SJCRH30 (cell line): ENCODE data around the gene GAS6. TPM values are rescaled to one million over a fixed set of nuclear protein-coding genes. Genes with fewer than 3 reads are reported as not detected.
"Not testable (repeated sequence)": the region's sequence is repeated elsewhere in the genome, so short reads cannot be mapped to it uniquely, and the experiment has no call there.

Source experiments
- DNase-seq, 2 experiments: peaks; one replicate each; pipeline ENCODE4 v3.0.0-alpha.2; 2015 to 2020
- H3K27ac ChIP-seq: fragments of 250-450 bp; sonication (Bioruptor Pico); 2 replicates; pipeline ENCODE4 v1.5.1; 2020; ENCODE audit warnings: mild to moderate bottlenecking, moderate library complexity
- H3K27me3 ChIP-seq: fragments of 250-450 bp; sonication (Bioruptor Pico); 2 replicates; pipeline ENCODE4 v1.5.1; 2020; ENCODE audit warnings: mild to moderate bottlenecking, moderate library complexity
- H3K36me3 ChIP-seq: fragments of 250-450 bp; sonication (Bioruptor Pico); 2 replicates; pipeline ENCODE4 v1.5.1; 2020; ENCODE audit warnings: mild to moderate bottlenecking, moderate library complexity
- H3K4me1 ChIP-seq: fragments of 250-450 bp; sonication (Bioruptor Pico); 2 replicates; pipeline ENCODE4 v1.5.1; 2020; ENCODE audit warnings: mild to moderate bottlenecking, moderate library complexity
- H3K4me3 ChIP-seq: fragments of 250-450 bp; sonication (Bioruptor Pico); 2 replicates; pipeline ENCODE4 v1.5.1; 2020; ENCODE audit warnings: mild to moderate bottlenecking, moderate library complexity
- H3K9me3 ChIP-seq: fragments of 250-450 bp; sonication (Bioruptor Pico); replicated peaks from 2 replicates; pipeline ENCODE4 v1.5.1; 2020; ENCODE audit warnings: mild to moderate bottlenecking, moderate library complexity
- total RNA-seq: library from RNA; depleted of rRNA; stranded (reverse); fragments of >200 nt; shearing (Covaris generic); gene quantifications from 2 replicates; pipeline ENCODE4 v1.2.3, GENCODE V29; 2014

Gene GAS6
- total RNA-seq, 1 experiment from 2014 or later: 0.14 TPM

DNA sequence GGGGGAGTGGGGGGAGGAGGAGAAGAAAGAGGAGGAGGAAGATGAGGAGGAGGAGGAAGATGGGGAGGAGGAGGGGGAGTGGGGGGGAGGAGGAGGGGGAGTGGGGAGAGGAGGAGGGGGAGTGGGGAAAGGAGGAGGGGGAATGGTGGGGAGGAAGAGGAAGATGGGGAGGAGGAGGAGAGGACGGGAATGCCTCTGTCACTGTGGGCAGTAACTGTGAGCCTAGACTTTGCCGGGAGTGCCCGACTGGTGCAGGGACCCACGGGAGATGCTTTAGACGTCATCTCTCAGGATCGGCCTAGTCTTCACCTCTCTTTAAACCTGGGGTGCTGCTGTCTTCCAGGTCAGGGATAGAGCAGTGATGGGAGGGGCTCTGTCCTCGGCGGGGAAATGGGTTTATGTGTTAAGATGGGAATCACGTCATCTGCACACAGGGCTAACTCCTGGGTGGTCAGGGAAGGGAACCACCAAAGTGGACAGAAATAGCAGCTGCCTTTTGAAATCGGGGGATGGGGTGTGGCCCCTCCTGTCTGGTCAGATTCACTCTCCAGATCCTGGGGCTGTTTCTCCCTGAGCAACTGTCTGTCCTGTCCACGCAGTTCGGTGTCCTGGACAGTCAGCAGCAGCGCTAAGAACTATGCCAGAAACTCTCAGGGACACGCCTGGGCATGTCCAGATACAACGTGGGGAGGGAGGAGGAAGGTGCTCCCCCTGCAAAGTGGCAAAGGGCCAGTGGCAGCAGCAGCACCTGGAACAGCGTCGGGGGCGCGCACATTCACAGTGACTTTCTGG is 26.9 kb downstream of the GAS6 start:
- peaks cover 7% of the 10 kb centered on the region; the same call in 1 of the 2 replicates for H3K4me1 ChIP-seq
- H3K27ac ChIP-seq: peak overlapping the region; percentile 84
- no peaks in the 10 kb centered on the region for H3K36me3 ChIP-seq
- H3K27me3 ChIP-seq: no peaks in the 10 kb centered on the region
- H3K9me3 ChIP-seq: no peaks in the 10 kb centered on the region
- peak overlapping the region; percentile 31 for H3K4me3 ChIP-seq
- DNase-seq: peak; percentile 89

DNA sequence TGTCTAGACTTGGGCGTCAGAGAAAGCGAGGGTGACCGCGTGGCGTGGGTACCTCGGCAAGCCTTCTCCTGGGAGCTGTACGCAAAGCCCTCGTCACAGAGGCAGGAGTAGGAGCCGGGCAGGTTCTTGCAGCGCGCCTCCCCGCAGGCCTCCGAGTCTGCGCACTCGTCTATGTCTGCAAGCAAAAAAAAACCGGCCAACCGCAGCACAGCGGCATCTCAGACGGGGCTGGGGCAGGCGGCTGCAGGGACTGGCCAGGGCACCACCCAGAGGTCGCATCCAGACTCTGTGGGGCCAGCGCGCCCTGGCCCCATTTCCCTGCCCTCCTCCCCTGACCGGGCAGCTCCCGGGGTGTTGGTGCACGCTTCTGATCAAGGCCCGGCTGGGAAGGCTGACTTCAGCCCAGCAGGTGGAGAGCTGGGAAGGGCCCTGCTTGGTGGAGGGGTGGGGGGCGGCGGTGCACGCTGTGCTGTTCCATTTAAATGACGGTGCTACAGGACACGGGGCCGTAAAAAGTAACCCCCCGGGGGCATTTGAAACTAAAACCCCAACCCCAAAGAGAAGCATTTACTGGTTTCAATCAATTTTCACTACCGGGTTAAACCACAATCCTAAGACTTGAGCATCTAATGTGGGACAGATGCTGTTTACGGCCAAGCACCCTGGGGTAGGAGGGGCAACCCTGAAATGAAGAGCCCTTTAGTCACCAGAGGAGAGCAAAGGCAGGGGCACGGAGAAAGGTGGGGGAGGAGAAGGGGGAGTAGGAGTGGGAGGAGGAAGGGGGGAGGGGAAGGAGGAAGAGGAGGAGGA is 28.2 kb downstream of the GAS6 start:
- Histone ChIP-seq H3K9me3 (no peaks in the 10 kb centered on the region), H3K27me3 (no peaks in the 10 kb centered on the region), H3K4me3 (no peak overlapping the region), H3K27ac (no peak overlapping the region), H3K36me3 (no peaks in the 10 kb centered on the region), H3K4me1 (peaks cover 7% of the 10 kb centered on the region; the same call in 1 of the 2 replicates)
- peak; percentile 52 to 67 for DNase-seq

DNA sequence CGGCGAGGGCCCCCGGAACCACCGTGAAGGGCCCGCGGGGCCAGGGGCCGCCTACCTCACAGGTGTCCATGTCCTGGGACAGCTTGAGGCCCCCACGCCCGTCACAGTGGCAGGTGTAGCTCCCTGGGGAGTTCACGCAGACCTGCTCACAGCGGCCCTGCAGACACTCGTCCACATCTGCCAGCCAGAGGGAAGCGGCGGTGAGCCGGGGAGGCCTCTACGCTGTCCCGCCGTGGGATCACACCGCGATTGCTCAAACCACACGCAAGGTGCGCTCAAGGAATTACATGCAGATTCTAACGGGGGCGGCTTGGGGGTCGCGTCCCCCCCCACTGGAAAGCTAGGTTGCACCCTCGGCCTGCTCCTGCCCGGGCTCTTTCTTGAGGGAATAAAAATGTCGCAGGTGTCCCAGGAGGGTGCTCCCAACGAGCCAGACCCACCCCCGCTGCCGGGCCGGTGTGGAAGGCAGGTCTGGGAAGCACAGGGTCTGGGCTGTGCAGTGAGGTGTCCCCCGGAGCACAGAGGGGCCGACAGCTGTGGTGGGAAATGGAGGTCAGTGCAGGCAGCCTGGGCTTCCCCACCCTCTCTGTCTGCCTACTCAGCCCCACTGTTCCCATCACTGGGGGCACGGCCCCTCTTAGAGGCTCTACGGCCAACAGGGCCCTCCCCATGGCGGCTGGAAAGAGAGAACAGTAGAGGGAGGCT is 29.2 kb downstream of the GAS6 start:
- Histone ChIP-seq H3K27ac (no peak overlapping the region), H3K36me3 (no peaks in the 10 kb centered on the region), H3K9me3 (no peaks in the 10 kb centered on the region), H3K4me3 (no peak overlapping the region), H3K27me3 (no peaks in the 10 kb centered on the region), H3K4me1 (peaks cover 7% of the 10 kb centered on the region; the same call in 1 of the 2 replicates)
- DNase-seq: no peak

DNA sequence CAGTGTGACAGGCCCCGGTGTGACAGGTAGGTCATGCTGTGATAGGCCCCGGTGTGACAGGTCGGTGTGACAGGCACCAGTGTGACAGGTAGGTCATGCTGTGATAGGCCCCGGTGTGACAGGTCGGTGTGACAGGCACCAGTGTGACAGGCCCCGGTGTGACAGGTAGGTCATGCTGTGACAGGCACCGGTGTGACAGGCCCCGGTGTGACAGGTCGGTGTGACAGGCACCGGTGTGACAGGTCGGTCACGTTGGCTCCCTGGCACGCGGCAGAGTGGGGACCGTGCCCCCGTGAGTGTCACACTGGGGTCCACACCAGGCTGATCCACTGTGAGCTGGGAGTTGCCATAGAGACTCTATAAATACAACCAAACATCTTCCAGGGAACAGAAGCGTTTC is 29.9 kb downstream of the GAS6 start:
- not testable (repeated sequence) for H3K9me3 ChIP-seq, H3K27ac ChIP-seq, H3K36me3 ChIP-seq, H3K27me3 ChIP-seq, DNase-seq, H3K4me3 ChIP-seq, H3K4me1 ChIP-seq

DNA sequence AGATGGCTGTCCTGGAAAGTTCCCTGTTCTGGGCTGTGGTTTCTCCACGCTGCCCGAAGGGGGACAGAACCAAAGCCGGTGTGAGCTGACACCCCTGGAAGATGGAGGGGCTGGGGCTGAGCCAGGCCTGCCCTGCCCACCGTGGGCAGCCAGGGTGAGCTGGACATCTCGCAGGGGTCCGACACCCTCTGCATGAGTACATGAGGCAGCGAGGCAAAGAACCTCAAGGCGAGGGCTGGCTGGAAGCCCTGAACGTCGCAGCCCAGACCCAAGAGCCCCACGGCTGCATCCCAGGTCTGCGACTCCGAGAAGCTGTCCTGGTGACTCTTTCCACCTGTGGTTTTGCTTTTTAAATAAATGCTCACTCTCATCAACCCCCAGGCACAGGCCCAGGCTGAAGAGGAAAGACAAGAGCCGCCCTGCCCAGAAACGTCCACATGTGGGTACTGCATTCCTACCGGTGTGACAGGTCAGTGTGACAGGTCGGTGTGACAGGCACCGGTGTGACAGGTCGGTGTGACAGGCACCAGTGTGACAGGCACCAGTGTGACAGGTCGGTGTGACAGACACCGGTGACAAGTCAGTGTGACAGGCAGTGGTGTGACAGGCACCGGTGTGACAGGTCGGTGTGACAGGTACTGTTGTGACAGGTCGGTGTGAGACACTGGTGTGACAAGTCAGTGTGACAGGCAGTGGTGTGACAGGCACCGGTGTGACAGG is 30.6 kb downstream of the GAS6 start:
- Histone ChIP-seq H3K9me3 (no peaks in the 10 kb centered on the region), H3K4me1 (peaks cover 7% of the 10 kb centered on the region; the same call in 1 of the 2 replicates), H3K27ac (no peak overlapping the region), H3K4me3 (no peak overlapping the region), H3K36me3 (no peaks in the 10 kb centered on the region), H3K27me3 (no peaks in the 10 kb centered on the region)
- no peak for DNase-seq

DNA sequence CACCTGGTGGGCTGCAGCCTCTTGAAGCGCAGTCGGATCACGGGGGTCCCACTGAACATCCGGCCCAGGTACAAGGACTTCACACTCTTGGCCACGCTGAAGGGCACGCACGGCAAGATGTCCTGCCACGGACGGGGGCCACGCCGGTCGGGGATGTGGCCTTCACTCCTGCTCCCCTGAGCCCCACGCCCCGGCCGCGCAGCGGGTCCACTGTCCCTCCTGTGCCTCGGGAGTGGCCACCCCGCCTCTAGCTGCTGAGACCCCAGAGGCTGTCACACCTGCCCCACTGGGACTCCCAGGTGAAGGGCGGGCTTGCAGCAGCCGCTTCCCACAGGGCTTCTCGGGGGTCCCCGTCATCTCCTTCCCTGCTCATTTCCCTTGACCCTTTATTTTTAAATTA is 31.2 kb downstream of the GAS6 start:
- H3K27me3 ChIP-seq: no peaks in the 10 kb centered on the region
- peaks cover 3% of the 10 kb centered on the region; the same call in 1 of the 2 replicates for H3K4me1 ChIP-seq
- no peak overlapping the region for H3K4me3 ChIP-seq
- no peak for DNase-seq
- no peaks in the 10 kb centered on the region for H3K36me3 ChIP-seq
- H3K9me3 ChIP-seq: no peaks in the 10 kb centered on the region
- H3K27ac ChIP-seq: no peak overlapping the region

DNA sequence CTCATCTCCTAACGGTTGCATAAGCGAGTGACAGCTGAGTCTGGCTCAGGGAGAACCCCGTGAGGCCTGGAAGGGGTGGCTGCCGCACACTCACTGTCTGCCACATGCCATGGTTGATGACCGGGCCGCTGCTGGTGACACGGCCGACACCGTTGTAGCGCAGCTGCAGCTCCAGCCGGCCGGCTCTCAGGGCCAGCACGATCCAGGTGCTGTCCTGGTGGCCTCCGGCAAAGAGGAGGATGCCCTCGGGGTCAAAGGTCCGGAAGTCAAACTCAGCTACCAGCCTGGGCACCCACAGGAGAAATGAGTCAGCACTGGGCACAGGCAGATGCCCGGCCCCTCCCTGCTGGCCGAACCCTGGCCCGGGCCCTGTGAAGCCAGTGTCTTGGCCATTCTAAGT is 31.7 kb downstream of the GAS6 start:
- no peak overlapping the region for H3K4me3 ChIP-seq
- H3K9me3 ChIP-seq: no peaks in the 10 kb centered on the region
- no peak overlapping the region for H3K27ac ChIP-seq
- peaks cover under 1% of the 10 kb centered on the region; the same call in 1 of the 2 replicates for H3K4me1 ChIP-seq
- no peaks in the 10 kb centered on the region for H3K36me3 ChIP-seq
- DNase-seq: no peak
- no peaks in the 10 kb centered on the region for H3K27me3 ChIP-seq

DNA sequence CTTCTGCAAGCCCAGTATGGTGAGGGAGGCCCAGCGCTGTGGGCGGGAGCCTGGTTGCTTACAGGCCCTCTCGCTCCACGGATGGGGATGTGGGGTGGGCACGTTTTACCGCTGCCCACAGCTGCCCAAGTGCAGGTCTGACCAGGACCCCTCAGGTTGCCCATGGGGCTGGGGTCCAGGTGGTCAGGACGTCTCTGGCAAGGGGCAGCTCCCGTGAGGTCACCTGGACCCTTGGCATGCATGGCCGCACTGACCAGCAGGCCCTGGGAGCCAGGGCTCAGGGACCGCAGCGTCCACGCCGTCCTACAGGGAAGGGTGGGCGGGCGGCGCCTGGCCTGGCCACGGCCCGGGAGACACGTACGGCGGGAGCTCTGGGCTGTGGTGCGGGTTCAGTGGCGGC is 32.8 kb downstream of the GAS6 start:
- Histone ChIP-seq H3K27me3 (no peaks in the 10 kb centered on the region), H3K27ac (no peak overlapping the region), H3K4me3 (no peak overlapping the region), H3K36me3 (no peaks in the 10 kb centered on the region), H3K9me3 (no peaks in the 10 kb centered on the region), H3K4me1 (no peaks in the 10 kb centered on the region)
- no peak for DNase-seq

DNA sequence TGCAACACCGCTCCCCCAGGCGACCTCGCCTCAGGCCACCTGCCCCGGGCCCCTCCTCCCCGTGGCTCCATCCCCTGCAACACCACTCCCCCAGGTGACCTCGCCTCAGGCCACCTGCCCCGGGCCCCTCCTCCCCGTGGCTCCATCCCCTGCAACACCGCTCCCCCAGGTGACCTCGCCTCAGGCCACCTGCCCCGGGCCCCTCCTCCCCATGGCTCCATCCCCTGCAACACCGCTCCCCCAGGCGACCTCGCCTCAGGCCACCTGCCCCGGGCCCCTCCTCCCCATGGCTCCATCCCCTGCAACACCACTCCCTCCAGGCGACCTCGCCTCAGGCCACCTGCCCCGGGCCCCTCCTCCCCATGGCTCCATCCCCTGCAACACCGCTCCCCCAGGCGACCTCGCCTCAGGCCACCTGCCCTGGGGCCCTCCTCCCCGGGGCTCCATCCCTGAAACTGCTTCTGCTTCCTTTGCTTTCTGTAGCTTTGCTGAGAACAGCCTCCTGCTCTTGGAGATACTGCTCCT is 33.4 kb downstream of the GAS6 start:
- not testable (repeated sequence) for H3K4me3 ChIP-seq, H3K36me3 ChIP-seq, H3K27ac ChIP-seq, H3K27me3 ChIP-seq, DNase-seq, H3K9me3 ChIP-seq, H3K4me1 ChIP-seq

DNA sequence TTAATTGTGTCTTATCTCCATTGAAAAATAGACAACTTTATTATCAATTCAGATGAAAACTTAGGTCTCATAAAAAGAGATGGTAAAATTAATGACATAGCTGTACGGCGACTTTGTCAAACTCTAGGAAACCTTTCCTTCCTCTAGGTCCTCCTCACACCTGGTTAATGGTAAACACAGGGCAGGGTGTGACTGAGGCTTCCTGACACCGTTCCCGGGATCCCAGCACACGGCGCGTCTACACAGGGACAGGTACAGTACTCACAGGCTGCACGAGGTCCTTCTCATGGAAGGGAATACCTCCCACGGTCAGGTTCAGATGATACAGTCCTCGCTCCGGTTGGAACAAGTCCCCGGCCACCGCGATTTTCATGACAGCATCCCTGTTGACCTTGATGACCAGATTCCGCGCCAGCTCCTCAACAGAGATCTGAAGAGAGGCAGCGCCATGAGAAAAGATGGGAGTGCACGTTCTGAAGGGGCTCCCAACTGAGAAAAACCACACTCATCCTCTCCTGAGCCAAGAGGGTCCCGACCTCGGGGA is 35.5 kb downstream of the GAS6 start:
- no peak overlapping the region for H3K27ac ChIP-seq
- H3K27me3 ChIP-seq: no peaks in the 10 kb centered on the region
- peaks cover 3% of the 10 kb centered on the region; the same call in 1 of the 2 replicates for H3K4me1 ChIP-seq
- no peaks in the 10 kb centered on the region for H3K9me3 ChIP-seq
- DNase-seq: no peak
- H3K36me3 ChIP-seq: no peaks in the 10 kb centered on the region
- H3K4me3 ChIP-seq: no peak overlapping the region

DNA sequence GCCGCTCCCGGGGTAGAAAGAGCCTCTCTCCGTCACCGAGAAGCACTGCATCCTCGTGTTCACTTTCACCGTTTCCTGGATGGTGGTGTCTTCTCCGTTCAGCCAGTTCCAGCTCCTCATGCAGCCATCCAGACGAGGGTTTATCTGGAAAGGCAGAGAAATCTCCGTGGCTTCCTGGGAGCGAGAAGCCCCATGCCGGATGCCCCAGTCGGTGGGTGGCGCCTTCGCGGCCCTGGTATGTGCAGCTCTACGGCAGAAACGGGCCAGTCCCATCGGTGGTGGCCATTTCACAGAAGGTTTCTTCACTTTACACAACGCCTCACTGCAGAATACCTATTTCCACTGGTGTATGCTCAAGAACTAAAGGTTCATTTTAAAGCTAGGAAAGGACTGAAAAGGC is 36.9 kb downstream of the GAS6 start:
- peaks cover 3% of the 10 kb centered on the region; the same call in 1 of the 2 replicates for H3K4me1 ChIP-seq
- no peak for DNase-seq
- H3K4me3 ChIP-seq: no peak overlapping the region
- no peak overlapping the region for H3K27ac ChIP-seq
- no peaks in the 10 kb centered on the region for H3K36me3 ChIP-seq
- no peaks in the 10 kb centered on the region for H3K9me3 ChIP-seq
- no peaks in the 10 kb centered on the region for H3K27me3 ChIP-seq

DNA sequence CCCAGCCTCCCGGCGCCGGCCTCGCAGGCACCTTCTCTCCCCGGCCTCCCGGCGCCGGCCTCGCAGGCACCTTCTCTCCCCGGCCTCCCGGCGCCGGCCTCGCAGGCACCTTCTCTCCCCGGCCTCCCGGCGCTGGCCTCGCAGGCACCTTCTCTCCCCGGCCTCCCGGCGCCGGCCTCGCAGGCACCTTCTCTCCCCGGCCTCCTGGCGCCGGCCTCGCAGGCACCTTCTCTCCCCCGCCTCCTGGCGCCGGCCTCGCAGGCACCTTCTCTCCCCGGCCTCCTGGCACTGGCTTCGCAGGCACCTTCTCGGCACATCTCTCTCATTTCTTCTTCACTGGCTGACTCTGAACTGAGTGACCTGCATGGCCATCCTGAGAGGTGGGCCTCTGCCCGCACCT is 37.4 kb downstream of the GAS6 start:
- H3K36me3 ChIP-seq, H3K4me3 ChIP-seq, H3K27ac ChIP-seq, H3K9me3 ChIP-seq, H3K4me1 ChIP-seq, H3K27me3 ChIP-seq, DNase-seq: not testable (repeated sequence)

DNA sequence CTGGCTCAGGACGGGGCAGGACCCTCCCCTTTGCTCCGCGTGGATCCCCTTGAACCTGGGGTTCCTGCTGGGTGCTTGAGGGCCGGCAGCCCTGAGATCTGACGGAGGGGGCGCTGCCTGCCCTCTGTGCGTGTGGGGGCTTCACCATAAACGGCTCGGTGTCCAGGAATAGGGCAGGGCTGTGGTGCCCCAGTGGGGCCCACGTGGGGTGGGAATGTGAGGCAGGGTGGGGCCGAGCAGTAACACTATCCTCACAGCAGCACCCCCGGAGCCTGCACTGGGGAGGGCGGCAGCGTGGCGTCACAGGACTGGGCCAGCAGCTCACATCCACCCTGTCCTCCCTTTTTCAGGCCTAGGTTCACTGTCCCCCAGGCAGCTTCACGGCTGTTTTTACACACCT is 38.0 kb downstream of the GAS6 start:
- DNase-seq: peak; percentile 27 to 29
- Histone ChIP-seq H3K4me1 (peaks cover 8% of the 10 kb centered on the region; the same call in 1 of the 2 replicates), H3K36me3 (no peaks in the 10 kb centered on the region), H3K9me3 (no peaks in the 10 kb centered on the region), H3K4me3 (no peak overlapping the region), H3K27ac (no peak overlapping the region), H3K27me3 (no peaks in the 10 kb centered on the region)

DNA sequence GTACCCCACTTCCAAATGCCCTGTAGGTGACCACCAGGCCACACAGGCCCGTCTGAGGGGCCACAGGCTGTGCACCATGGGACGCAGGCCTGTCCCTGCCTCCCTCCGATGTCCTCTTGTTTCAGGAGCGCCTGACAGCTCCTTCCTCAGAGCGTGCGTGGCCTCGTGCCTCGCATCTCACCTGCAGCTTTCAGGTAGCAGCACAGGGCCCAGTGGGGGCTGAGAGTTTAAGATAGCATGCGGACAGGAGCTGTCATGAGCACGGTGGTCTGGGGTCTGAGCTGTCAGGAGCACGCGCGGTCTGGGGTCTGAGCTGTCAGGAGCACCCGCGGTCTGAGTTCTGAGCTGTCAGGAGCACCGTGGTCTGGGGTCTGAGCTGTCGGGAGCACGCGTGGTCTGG is 40.1 kb downstream of the GAS6 start:
- no peaks in the 10 kb centered on the region for H3K9me3 ChIP-seq
- peaks cover 17% of the 10 kb centered on the region for H3K4me1 ChIP-seq
- no peak overlapping the region for H3K4me3 ChIP-seq
- no peaks in the 10 kb centered on the region for H3K27me3 ChIP-seq
- H3K36me3 ChIP-seq: no peaks in the 10 kb centered on the region
- no peak for DNase-seq
- no peak overlapping the region for H3K27ac ChIP-seq
